Hepatic stellate cell (primary cell): ENCODE data around the gene CRIM1.
A peak's percentile ranks its signal among the peaks of the same experiment; 100 is the strongest.

ENCODE experiments used
- DNase-seq: peaks from one replicate; pipeline ENCODE4 v3.0.0; 2011; ENCODE audit warnings: low spot score

The CRIM1 gene

GRCh38 chr2:36455788-36456187 lies 100.2 kb downstream of the CRIM1 start:
- no peak for DNase-seq

DNA sequence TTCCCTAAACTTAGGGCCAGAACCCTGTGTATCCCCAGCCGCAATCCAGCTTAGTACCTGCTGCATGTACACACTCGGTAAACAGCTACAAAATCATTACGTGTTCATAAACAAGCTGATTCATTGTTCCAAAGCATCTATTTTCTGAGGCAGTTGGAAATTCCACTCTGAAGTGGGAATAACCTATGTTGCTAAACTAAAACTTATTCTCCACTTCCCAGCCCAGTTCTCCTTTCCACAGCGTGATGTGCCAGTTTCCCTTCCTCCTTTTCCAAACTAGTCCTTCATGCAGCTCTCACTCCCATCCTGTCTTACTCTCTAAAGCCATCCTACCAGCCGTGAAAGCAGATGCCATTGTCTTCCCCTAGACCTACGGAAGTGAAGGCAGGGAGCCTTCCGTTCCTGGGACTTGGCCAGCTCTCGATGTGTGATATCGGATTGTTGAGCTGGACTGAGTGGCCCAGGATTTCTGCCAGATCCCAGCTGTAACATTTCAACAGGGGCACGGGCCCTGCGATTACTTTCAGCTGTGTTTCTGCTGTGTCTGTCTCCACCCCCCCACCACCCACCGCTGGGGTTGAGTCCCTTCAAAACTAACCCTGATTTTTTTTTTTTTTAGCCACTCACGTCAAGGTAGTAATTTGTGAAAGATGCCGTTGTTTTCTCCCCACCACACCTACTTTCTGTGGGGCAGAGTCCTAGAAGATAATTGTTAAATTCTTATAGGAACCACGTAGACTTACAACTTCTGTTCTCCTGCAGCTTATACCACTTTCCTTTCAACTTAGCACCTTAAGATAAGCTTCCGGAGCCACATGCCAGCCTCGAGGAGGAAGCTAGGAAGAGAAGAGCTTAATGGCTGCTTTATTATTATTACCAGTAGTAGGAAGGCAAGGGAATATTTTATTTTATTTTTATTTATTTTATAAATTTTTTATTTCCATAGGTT lies 100.9 kb downstream of the CRIM1 start:
- DNase-seq = peak; percentile 28

- DNase-seq = no peak
Measured at GRCh38 chr2:36458106-36458505, 102.5 kb downstream of the CRIM1 start.

- DNase-seq = no peak
Measured at GRCh38 chr2:36459725-36460137, 104.2 kb downstream of the CRIM1 start.

GRCh38 chr2:36461039-36461681 lies 105.6 kb downstream of the CRIM1 start:
- DNase-seq = peak; percentile 22

- DNase-seq = no peak
Measured at GRCh38 chr2:36462311-36462935, 106.8 kb downstream of the CRIM1 start.

GRCh38 chr2:36463365-36463764 lies 107.8 kb downstream of the CRIM1 start:
- DNase-seq = no peak

DNA sequence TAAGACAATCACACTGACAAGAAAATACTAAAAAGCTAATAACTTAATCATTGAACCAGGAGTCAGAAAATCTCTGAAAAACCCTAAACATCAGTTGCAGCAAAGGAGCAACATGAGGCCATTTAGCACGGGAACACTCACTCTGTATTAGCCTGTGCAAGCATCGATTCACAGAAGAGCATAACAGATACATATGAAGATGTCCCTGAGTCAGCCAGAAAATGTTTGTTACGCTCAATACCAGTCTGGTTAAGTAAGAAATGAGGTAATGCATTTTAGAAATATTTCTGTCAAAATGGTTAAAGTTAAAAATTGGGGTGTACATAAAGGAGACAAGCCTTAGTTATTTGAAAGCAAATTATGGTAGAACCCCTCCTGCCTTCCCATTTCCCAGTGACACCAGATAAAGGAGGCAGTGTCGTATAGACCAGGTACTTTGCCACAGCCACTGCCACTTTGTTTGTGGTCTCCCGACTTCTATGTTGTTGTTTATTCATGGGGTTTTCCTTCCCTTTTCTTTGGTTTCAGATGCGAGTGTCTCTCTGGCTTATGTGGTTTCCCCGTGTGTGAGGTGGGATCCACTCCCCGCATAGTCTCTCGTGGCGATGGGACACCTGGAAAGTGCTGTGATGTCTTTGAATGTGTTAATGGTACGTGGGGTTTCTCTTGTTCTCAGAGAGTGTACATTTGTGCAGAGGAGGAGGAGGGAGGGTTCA lies 108.6 kb downstream of the CRIM1 start:
- no peak for DNase-seq

GRCh38 chr2:36466135-36466534 lies 110.6 kb downstream of the CRIM1 start:
- DNase-seq = no peak

DNA sequence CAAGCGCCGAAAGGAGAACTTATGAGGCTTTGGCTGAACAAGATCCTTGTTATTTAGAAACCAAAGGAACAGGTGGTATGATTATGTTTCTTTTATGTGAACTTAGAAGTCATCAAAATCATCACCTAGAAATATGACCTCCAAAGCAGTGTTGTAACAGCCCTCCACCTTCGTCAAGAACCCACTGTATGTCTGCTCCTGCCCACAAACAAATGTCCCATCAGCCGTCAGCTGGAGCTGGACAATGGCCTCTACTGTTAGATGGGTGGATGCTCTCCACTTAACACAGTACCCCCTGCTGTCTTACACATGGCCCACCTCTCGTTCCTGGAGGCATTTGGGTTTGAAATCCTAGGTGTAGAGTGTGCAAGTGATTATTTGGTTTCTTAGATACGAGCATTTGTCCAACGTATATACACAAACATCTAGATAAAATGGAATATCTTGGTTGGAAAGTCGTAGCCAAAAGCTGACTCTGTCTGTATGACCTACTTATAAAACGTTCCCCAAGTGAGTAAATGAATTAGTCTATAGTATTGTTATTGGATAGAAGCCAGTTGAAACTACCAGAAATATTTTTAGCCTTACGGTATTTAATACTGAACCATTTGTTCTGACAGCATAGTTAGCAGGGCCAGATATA lies 113.0 kb downstream of the CRIM1 start:
- no peak for DNase-seq

DNA sequence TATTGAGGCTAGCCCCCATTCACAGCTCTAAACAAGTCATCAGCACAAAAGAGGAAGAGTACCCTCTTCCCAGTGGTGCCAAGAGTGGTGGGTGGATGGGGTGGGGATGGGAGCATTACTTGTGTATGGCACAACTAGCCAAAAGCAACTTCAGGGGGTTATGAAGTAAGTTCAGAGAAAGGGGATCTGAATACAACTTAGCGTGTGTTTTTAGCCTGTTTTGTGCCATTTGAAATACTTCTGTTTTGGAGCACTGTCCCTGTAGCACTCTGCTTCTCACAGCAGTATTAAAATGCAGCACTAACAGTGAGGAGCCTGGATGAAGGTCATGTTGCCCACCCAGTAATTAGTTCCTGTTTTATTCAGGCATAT lies 113.5 kb downstream of the CRIM1 start:
- DNase-seq = no peak

- DNase-seq = no peak
Measured at GRCh38 chr2:36469710-36470109, 114.1 kb downstream of the CRIM1 start.

GRCh38 chr2:36473230-36473629 lies 117.7 kb downstream of the CRIM1 start:
- DNase-seq = no peak

DNA sequence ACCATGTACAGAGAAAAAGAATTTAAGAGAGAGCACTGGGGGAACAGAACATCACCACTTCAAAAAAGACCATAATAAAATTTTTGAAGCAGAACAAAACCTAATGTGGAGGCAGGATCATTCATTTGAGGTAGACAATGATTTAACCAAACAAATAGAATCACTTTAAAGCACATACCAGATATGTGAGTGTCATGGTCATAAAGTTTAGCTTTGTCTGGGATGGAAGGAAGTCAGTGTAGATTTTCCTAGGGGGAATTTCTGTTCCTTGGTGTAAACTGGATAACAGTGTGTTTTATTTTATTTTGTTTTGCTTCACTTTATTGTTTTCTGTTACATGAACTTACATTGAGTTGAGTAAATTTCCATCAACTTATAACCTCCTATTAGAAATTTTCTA lies 120.8 kb downstream of the CRIM1 start:
- DNase-seq = no peak

GRCh38 chr2:36477315-36477714 lies 121.7 kb downstream of the CRIM1 start:
- no peak for DNase-seq

GRCh38 chr2:36477746-36478145 lies 122.2 kb downstream of the CRIM1 start:
- no peak for DNase-seq

DNA sequence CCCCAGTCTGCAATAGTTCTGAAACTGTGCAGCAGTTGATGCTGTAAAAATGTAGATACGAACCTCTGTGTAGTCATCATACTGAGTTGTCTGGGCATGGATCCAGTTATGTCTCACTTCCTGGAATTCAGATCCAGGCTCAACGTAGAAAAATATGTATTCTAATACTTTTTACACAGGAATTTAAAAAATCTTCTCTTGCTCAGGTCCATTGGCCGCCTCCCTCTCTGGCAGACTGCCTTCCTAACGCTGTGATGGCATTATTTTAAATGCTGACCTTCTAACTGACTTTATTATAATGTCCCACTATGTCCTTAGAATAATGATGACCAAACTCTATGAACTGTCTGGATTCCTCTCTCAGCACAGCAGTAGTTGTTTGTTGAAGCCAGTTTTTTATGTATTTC lies 122.8 kb downstream of the CRIM1 start:
- DNase-seq = peak; percentile 68

DNA sequence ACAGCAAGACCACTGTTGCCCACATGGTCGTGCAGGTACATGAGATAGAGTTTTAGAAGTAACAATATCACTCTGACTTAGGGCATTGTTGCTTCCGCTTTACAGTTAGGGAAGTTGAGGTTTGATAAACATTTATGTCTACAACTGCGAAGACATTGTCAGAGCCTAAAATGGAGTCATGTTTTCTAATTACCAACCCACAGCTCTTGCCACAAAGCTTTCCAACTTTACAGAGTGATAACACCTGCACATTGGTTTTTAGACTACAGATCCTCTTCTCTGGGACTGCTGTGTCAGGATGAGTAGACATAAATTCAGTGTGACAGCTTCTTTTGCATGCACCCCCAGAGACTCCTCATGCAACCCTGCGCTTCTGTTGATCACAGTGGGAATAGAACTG lies 123.4 kb downstream of the CRIM1 start:
- no peak for DNase-seq

DNA sequence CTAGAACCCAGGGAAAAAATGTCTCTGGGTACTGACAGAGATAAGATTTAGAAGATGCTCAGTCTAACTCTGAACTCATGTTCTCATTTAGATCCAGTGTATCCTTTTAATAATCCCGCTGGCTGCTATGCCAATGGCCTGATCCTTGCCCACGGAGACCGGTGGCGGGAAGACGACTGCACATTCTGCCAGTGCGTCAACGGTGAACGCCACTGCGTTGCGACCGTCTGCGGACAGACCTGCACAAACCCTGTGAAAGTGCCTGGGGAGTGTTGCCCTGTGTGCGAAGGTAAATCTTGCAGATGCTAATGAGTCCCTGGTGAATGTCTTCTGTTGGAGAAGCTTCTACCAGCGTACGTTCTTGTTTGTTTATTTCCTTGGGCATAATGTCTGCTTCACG lies 123.8 kb downstream of the CRIM1 start:
- no peak for DNase-seq

DNA sequence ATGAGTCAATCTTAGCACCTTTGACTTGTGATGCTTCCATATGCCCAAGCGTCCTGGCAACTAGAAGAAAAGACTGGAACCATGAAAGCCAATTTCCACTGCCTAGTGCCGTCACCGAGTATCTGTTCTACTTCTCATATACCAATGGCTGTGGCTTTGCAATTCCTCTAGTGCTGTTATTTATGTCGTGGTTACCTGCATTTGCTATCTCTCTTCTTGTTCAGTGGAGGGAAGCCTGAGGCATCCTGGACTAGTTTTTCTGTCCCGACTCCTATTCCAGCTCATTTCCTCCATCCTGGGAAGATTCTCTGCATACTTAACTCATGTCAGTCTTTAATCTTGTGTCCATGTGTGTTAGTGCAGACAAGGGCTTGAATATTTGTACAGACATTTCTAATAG lies 124.5 kb downstream of the CRIM1 start:
- DNase-seq = no peak

DNA sequence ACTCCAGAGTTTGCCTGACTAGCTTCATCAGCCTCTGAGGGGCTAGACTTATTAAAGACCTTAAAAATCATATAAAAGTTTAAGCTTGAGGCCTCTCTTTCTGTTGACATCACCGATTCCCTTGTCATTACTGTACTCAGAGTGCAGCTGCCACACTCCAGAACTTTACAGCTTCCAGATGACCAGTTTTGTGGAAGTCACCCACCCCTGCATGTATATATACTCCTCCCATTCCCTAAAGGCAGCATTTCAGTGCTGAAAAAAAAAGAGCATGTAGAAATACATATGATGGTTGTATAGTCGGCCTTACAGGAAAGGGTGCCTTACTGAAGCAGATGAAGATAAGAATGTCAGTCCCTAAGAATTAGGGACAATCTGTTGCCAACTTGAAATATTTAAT lies 125.1 kb downstream of the CRIM1 start:
- no peak for DNase-seq

DNA sequence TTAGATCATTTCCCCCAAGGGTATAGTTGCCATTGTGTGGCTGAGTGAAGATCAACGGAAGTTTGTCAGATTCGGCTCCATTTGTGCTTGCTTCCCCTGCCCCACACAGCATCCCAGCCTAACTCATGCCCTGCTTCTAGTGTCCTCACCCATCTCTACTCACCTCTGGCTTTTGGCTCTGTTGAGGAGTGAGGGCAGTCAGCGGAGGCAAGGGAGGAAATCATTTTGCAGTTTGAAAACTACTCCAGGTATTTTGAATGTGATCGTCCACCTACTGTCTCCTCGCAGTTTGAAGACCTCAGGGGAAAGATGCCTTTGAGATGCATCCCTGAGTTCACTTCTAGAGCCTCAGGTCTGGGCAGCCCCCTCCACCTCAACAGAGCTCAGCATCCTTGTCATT lies 126.1 kb downstream of the CRIM1 start:
- DNase-seq = no peak
